Epithelial cell of prostate (primary cell): ENCODE results near the gene PRKRIP1.
"Not testable (repeated sequence)": the region's sequence is repeated elsewhere in the genome, so short reads cannot be mapped to it uniquely, and the experiment has no call there.

Experiments
- DNase-seq: peaks from one replicate; pipeline ENCODE4 v3.0.0-alpha.2; 2011; ENCODE audit warnings: low read depth, low spot score
- H3K27ac ChIP-seq: fragments of 450-650 bp; 2 replicates; pipeline ENCODE4 v1.5.1; 2017; ENCODE audit warnings: mild to moderate bottlenecking

The PRKRIP1 gene

DNA sequence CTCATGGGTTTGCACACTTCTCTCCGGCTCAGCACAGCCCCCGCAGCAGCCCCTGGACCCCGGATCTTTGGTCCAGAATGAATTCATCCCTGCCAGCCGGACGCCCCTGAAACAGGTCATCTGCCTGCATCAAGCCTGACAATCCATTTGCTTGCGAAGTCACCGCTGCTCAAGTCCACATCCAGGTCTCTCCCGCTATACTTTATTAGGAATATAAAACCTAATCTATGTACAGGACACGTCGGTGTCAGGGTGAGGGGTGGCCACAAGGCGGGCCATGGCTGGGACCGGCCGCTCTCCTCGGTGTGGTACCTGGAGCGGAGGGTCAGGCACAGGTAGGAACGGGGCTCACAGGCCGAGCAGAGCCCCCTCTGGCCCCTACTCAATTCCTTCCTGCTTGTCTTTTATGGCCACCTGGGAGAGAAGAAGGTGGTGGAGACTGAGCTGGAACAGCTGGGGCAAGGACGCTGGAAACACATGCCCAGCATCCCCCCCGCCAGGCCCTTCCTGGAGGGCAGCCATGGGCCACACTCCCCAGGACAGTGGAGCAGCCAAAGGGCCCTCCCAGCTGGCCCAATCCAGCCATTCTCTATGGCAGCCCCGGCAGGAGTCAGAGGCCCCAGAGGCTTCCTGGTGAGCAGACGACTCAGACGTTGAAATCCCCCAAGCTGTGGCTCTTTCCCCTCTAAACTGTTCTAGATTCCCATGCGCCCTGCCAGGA lies 77.3 kb downstream of the PRKRIP1 start:
- DNase-seq = no peak
- H3K27ac ChIP-seq = no peak overlapping the region

DNA sequence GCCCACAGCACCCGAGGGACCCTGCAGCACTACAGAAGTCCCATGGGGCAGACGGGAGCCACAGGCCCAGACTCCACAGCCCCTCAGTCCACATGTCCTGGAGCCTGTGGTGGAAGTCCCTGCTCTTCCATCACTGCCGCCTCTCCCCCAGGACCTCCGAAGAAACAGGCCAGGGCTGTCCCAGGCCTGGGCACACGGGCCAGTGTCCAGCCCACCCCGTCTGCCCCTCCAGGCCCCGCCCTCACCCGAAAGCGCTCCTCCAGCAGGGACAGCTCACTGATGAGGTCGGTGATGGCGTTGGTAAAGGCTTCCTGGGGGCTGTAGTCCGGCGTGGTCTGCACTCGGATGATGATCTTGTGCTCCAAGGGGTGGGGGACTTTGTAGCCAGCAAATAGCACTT lies 78.0 kb downstream of the PRKRIP1 start:
- not testable (repeated sequence) for H3K27ac ChIP-seq, DNase-seq

DNA sequence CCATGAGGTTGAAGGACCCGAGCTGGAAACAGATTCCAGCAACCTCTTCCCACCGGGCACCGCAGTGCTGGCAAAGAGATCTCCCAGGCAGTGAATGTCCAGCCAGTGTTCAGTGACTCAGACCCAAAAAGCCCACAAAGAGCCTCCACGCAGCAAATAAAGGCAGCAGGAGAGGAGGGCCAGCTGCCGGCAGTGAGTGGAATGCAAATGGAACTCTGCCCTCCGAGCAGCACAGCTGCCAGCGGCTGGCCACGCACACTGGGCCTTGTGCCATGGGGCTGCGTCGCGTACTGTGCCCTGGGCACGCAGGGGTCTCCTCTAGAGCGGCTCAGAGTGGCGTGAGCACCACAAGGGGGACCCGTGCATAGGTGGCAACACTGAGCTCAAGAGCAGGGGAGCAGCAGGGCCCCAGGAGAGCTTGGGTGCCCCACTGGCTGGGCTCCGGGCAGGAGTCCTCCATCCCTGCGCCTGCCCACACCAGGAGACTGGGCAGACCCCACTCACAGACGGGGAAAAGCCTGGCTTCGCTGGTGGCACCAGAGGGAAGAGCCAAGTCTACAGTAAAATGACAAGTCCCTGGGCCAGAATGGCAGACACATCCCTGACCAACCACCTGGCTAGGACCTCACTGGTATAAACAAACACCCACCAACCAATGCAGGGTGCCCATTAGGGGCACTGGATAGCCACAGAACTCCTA lies 78.7 kb downstream of the PRKRIP1 start:
- not testable (repeated sequence) for H3K27ac ChIP-seq, DNase-seq
